PC-3 (cell line): Measurements from ENCODE around the gene CA9. TPM values are rescaled to one million over a fixed set of nuclear protein-coding genes. Genes with fewer than 3 reads are reported as not detected.

Experiments used
- ATAC-seq: fragments of 200-7000 bp; cut with Tn5 transposase; 2 replicates; pipeline ENCODE4 v1.9.1; 2020; ENCODE audit warnings: mild to moderate bottlenecking, moderate library complexity
- BruUV-seq: library from RNA; stranded (reverse); fragments of 400-500 nt; replicated peaks from 2 replicates; lab custom pipeline; 2021; lab: Mats Ljungman, UMichigan
- CTCF ChIA-PET: fragments of 300-600 bp; sonication (Branson Sonifier 250); formaldehyde crosslinking; loops from one replicate; lab custom pipeline; 2022; ENCODE audit warnings: antibody characterized with exemption; lab: Charles Lee
- POLR2A ChIA-PET: fragments of 300-600 bp; sonication (Branson Sonifier 250); formaldehyde crosslinking; loops from one replicate; lab custom pipeline; 2022; ENCODE audit warnings: antibody characterized with exemption; ENCODE audit not compliant: unreplicated experiment; lab: Charles Lee
- DNase-seq: peaks from one replicate; pipeline ENCODE4 v3.0.0-alpha.2; 2015
- H2AFZ ChIP-seq: fragments of 300-600 bp; sonication (generic); 2 replicates; pipeline ENCODE4 v1.6.0; 2016; ENCODE audit warnings: antibody characterized with exemption, low read length
- H3F3A ChIP-seq: fragments of 300-600 bp; sonication (generic); one replicate; pipeline ENCODE4 v1.6.0; 2017; ENCODE audit warnings: antibody characterized with exemption, low read length, control low read depth, mild to moderate bottlenecking; ENCODE audit not compliant: unreplicated experiment
- H3K27ac ChIP-seq: fragments of 300-600 bp; sonication (generic); 2 replicates; pipeline ENCODE4 v1.5.1; 2016; ENCODE audit warnings: mild to moderate bottlenecking, low read length
- H3K27me3 ChIP-seq: fragments of 300-600 bp; sonication (generic); 2 replicates; pipeline ENCODE4 v1.6.1; 2016; ENCODE audit warnings: low read length, mixed read lengths
- H3K36me3 ChIP-seq: fragments of 300-600 bp; sonication (generic); 2 replicates; pipeline ENCODE4 v1.6.1; 2016; ENCODE audit warnings: low read depth, mixed run types, low read length, mixed read lengths
- H3K4me1 ChIP-seq: fragments of 300-600 bp; sonication (generic); 2 replicates; pipeline ENCODE4 v1.5.1; 2016; ENCODE audit warnings: low read length; ENCODE audit not compliant: insufficient read depth
- H3K4me2 ChIP-seq: fragments of 300-600 bp; sonication (generic); 2 replicates; pipeline ENCODE4 v1.6.0; 2016; ENCODE audit warnings: low read length
- H3K4me3 ChIP-seq: fragments of 300-600 bp; sonication (generic); 2 replicates; pipeline ENCODE4 v1.5.1; 2016; ENCODE audit warnings: mild to moderate bottlenecking, low read length, mixed read lengths
- H3K79me2 ChIP-seq: fragments of 300-600 bp; sonication (generic); 2 replicates; pipeline ENCODE4 v1.6.1; 2017; ENCODE audit warnings: low read length, mixed read lengths
- H3K9ac ChIP-seq: fragments of 300-600 bp; sonication (generic); 2 replicates; pipeline ENCODE4 v1.6.0; 2016; ENCODE audit warnings: mild to moderate bottlenecking, low read length
- H3K9me2 ChIP-seq: fragments of 300-600 bp; sonication (generic); replicated peaks from 2 replicates; pipeline ENCODE4 v1.6.1; 2016; ENCODE audit warnings: mixed run types, low read length, mixed read lengths
- H3K9me3 ChIP-seq: fragments of 300-600 bp; sonication (generic); 2 replicates; pipeline ENCODE4 v1.6.1; 2016; ENCODE audit warnings: low read length, mixed read lengths
- H4K20me1 ChIP-seq: fragments of 300-600 bp; sonication (generic); 2 replicates; pipeline ENCODE4 v1.6.1; 2016; ENCODE audit warnings: low read length, mixed read lengths
- EZH2 ChIP-seq: fragments of 300-600 bp; sonication (generic); IDR thresholded peaks from one replicate; pipeline ENCODE4 v1.6.1; 2017; ENCODE audit warnings: antibody characterized with exemption, mild to moderate bottlenecking, low read length; ENCODE audit not compliant: unreplicated experiment
- EZH2phosphoT487 ChIP-seq: fragments of 300-600 bp; sonication (generic); IDR thresholded peaks from 2 replicates; pipeline ENCODE4 v1.6.1; 2018; ENCODE audit warnings: mild to moderate bottlenecking, antibody characterized with exemption, low read length, borderline replicate concordance
- intact Hi-C: fragments of 100-400 bp; cut with micrococcal nuclease; formaldehyde crosslinking; loops from 2 replicates; pipeline ENCODE4 v1.9.0; 2023
- total RNA-seq: library from RNA; depleted of rRNA; stranded (reverse); fragments of >200 nt; gene quantifications from 2 replicates; pipeline ENCODE4 v1.2.3, GENCODE V29; 2014
- TF ChIP-seq, protein P1 (sequence below): fragments of 300-600 bp; sonication (generic); conservative IDR thresholded peaks from 2 replicates; pipeline ENCODE4 v1.5.1; 2017; ENCODE audit warnings: antibody characterized with exemption, low read depth, mild to moderate bottlenecking, low read length

The CA9 gene
- total RNA-seq, 1 experiment from 2014 or later: 7.7 TPM

- Histone ChIP-seq H3K9ac (peak overlapping the region; percentile 21; the same call in 1 of the 2 replicates), H3K9me2 (no peaks in the 10 kb centered on the region), H4K20me1 (no peaks in the 10 kb centered on the region), H3K79me2 (peaks cover 56% of the 10 kb centered on the region), H3K9me3 (no peaks in the 10 kb centered on the region), H3F3A (no peaks in the 10 kb centered on the region), H3K4me3 (peak overlapping the region; percentile 90), H3K36me3 (peaks cover 3% of the 10 kb centered on the region; the same call in 1 of the 2 replicates), H3K4me2 (peak overlapping the region; percentile 90), H2AFZ (no peak overlapping the region), H3K27ac (peak overlapping the region; percentile 63), H3K27me3 (no peaks in the 10 kb centered on the region), H3K4me1 (peaks cover 42% of the 10 kb centered on the region)
- TF ChIP-seq, protein P1, sequence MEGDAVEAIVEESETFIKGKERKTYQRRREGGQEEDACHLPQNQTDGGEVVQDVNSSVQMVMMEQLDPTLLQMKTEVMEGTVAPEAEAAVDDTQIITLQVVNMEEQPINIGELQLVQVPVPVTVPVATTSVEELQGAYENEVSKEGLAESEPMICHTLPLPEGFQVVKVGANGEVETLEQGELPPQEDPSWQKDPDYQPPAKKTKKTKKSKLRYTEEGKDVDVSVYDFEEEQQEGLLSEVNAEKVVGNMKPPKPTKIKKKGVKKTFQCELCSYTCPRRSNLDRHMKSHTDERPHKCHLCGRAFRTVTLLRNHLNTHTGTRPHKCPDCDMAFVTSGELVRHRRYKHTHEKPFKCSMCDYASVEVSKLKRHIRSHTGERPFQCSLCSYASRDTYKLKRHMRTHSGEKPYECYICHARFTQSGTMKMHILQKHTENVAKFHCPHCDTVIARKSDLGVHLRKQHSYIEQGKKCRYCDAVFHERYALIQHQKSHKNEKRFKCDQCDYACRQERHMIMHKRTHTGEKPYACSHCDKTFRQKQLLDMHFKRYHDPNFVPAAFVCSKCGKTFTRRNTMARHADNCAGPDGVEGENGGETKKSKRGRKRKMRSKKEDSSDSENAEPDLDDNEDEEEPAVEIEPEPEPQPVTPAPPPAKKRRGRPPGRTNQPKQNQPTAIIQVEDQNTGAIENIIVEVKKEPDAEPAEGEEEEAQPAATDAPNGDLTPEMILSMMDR: no peak
- TF ChIP-seq EZH2: no peak
- no peak for TF ChIP-seq EZH2phosphoT487
- POLR2A ChIA-PET: no interaction called here
- intact Hi-C loops: loop anchor here (2.0 kb wide), 1 partner anchor 70 kb away; the partner anchor contains the start of genes CCDC107 and RMRP
- ATAC-seq (peak; percentile 4; the same call in 1 of the 2 replicates), DNase-seq (peak; percentile 70)
- BruUV-seq: no TSS peak
- CTCF ChIA-PET: interaction anchor here (0.5 to 1.6 kb wide), 3 partner anchors 9 to 98 kb away, joined by 3 to 6 read pairs (median 3); partner anchors contain the start of gene ARHGEF39
Measured at GRCh38 chr9:35728041-35728971, 54.6 kb downstream of the CA9 start.

DNA sequence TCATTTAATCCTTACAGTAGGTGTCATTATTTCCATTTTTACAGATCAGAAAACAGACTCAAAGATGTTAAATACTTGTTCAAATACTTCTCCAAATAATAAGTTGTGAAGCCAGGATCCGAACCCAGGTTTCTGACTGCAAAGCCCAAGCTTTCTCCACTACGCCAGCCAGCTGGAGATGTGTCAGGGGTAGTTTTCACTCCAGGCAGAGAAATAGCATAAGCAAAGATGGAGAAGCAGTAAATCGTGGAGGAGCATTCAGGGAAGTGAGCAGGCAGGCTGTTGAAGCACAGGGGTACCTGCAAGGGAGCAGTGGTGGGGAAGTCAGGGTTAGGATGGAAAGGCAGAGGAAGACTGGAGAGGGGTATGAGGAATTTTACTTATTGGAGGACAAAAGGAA is 55.4 kb downstream of the CA9 start:
- TF ChIP-seq, protein P1: no peak
- TF ChIP-seq EZH2: no peak
- TF ChIP-seq EZH2phosphoT487: no peak
- no peaks in the 10 kb centered on the region for H3F3A ChIP-seq
- POLR2A ChIA-PET: no interaction called here
- H2AFZ ChIP-seq: no peak overlapping the region
- no peak overlapping the region for H3K9ac ChIP-seq
- no peaks in the 10 kb centered on the region for H3K9me3 ChIP-seq
- no peaks in the 10 kb centered on the region for H4K20me1 ChIP-seq
- ATAC-seq: no peak
- H3K36me3 ChIP-seq: peaks cover 3% of the 10 kb centered on the region; the same call in 1 of the 2 replicates
- peak overlapping the region; percentile 84 for H3K27ac ChIP-seq
- no TSS peak for BruUV-seq
- no peaks in the 10 kb centered on the region for H3K9me2 ChIP-seq
- H3K4me1 ChIP-seq: peaks cover 50% of the 10 kb centered on the region
- DNase-seq: no peak
- peaks cover 64% of the 10 kb centered on the region for H3K79me2 ChIP-seq
- H3K4me2 ChIP-seq: peak overlapping the region; percentile 90
- CTCF ChIA-PET: interaction anchor here (0.6 kb wide), 1 partner anchor 68 kb away, joined by 3 read pairs; no protein-coding TSS in a partner anchor
- H3K4me3 ChIP-seq: peak overlapping the region; percentile 90
- H3K27me3 ChIP-seq: no peaks in the 10 kb centered on the region
- intact Hi-C loops: loop anchor here (2.0 kb wide), 1 partner anchor 70 kb away; the partner anchor contains the start of genes CCDC107 and RMRP
